Ovary (tissue), 9 donors: ENCODE data around the gene TAF13. TPM values are rescaled to one million over a fixed set of nuclear protein-coding genes. Genes with fewer than 3 reads are reported as not detected.

Experiments
- DNase-seq, 5 donors: peaks; one replicate each; pipeline ENCODE4 v3.0.0-alpha.2; 2019 to 2020
- H3K27ac ChIP-seq, 2 donors: fragments of 200-600 bp; one replicate each; pipeline versions ENCODE4 v1.5.1 to v1.8.0; 2019 to 2022
- H3K27me3 ChIP-seq: fragments of 200-600 bp; one replicate; pipeline ENCODE4 v1.8.0; 2022
- H3K36me3 ChIP-seq: fragments of 200-600 bp; sonication (generic); one replicate; pipeline ENCODE4 v1.5.1; 2019
- H3K4me1 ChIP-seq: one replicate; pipeline ENCODE4 v1.8.1; 2013; ENCODE audit warnings: mild to moderate bottlenecking, moderate library complexity; ENCODE audit not compliant: insufficient read depth
- H3K4me3 ChIP-seq: fragments of 200-600 bp; sonication (generic); one replicate; pipeline ENCODE4 v1.5.1; 2017
- H3K9me3 ChIP-seq, 2 donors: fragments of 200-600 bp in 1 of 2; sonication (generic) in 1 of 2; one replicate each; pipeline versions ENCODE4 v1.5.1 to v1.8.1; 2013 to 2019; ENCODE audit warnings: mild to moderate bottlenecking in 1 of 2, moderate library complexity in 1 of 2
- CTCF ChIP-seq, 3 donors: fragments of 450-650 bp in 2 of 3; fragments of 200-600 bp in 1 of 3; IDR thresholded peaks; one replicate each; pipeline versions ENCODE4 v1.5.1 to v1.8.0; 2016 to 2022; ENCODE audit warnings: antibody characterized with exemption in 3 of 3, mild to moderate bottlenecking in 1 of 3
- EP300 ChIP-seq: sonication (generic); formaldehyde crosslinking; IDR thresholded peaks from one replicate; pipeline ENCODE4 v1.6.1; 2017; ENCODE audit warnings: antibody characterized with exemption
- POLR2A ChIP-seq: fragments of 450-650 bp; IDR thresholded peaks from one replicate; pipeline ENCODE4 v1.6.1; 2017; ENCODE audit warnings: antibody characterized with exemption, mild to moderate bottlenecking, moderate library complexity
- WGBS, 3 donors: extraction: QIAGEN DNeasy Blood & Tissue Kit in 1 of 3; methylation state at CpG; one replicate each; pipeline versions ENCODE4 v1.1.5 to v1.1.7; 2013 to 2017; 5-methylcytosine and 5-hydroxymethylcytosine counted together
- intact Hi-C, 4 donors: fragments of 100-400 bp; cut with DNase I; formaldehyde crosslinking; loops; one replicate each; pipeline versions ENCODE4 v1.11.0 to v1.15.1; 2022 to 2023
- polyA plus RNA-seq, 2 donors: library from polyadenylated mRNA; stranded (reverse); fragments of 200-250 nt in 1 of 2; fragments of 350-450 nt in 1 of 2; fragmentation: Illumina TruSeq in 1 of 2; extraction: RNeasy Lipid Tissue Mini Kit (QIAGEN cat#74804) in 1 of 2; gene quantifications; one replicate each; pipeline ENCODE4 v1.2.3, GENCODE V29; 2013 to 2014
- total RNA-seq, 7 donors: library from RNA; depleted of rRNA in 2 of 7; stranded (reverse); fragments of >200 nt in 2 of 7; fragmentation: NEBNext Ultra II Directional in 3 of 7; extraction: Animal tissue kit (Norgen Biotek cat#: 25700) in 3 of 7; gene quantifications; one replicate each; pipeline versions ENCODE4 v1.1.0 to v1.2.4, GENCODE V29; 2016 to 2023
- donor health status: DM: no; HTN: no; CAD: no; lungs with moderate emphysema.
- donor health status: DM: no; HTN: no; CAD: no.
- donor health status: Bipolar disorder and iron deficiency.
- donor health status: DM: yes; HTN: yes; CAD: no.
- donor health status: DM: no; HTN: no; CAD: no.
- donor health status: DM: yes; HTN: yes; CAD: no.

TAF13 gene
- total and polyA plus RNA-seq, 9 donors = 6.6 to 29.2 (median 19.5) TPM

DNA sequence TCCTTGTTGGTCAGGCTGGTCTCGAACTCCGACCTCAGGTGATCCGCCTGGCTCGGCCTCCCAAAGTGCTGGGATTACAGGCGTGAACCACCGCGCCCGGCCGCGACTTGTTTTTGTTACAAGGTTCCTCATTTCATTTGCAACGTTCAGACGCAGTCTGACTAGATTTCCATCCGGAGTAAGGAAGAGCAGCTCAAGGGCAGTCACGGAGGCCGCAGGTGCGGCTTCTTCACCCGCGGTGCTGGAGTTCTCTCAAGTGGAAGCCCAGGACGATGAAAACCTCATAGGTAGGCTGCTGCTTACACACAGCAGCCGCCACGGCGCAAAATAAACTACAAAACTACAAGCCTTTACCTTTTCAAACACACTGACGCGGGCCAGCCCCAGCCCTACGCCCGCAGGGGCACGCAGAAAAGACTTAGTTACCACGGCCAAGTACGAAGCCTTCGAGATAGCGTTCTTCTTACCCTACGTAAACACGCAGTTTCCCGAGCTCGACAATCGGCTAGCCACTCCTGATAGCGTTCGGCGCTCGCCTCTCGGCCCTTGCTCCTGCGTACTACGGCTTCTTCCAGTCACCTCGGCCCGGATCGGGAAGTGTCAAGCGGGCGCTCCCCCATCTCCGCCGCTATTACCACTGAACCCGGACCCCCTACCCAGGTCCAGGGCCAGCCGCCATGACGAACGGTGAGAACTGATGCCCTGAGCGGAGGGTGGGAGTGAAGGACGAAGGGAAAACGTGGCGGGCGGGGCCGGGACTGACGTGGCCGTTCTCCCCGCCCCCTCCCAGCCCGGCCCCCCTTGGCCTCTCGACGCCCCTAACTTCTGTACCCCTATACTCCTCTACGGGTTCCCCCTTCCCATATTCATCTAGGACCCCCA, 14.6 kb upstream of the TAF13 start, which contains the start of gene TMEM167B:
Gene TMEM167B (plus strand): TSS at position 569 of the 882 bp plus-strand sequence. CDS start 109 bp downstream, at position 678.
- intact Hi-C loops = loop anchor here in 1 of 4 donors (10.0 kb wide), 1 partner anchor 136 kb away; no protein-coding TSS in a partner anchor
- H3K4me3 ChIP-seq = peak within 1 kb of the TSS; percentile 89
- no peaks in the 10 kb centered on the region for H3K9me3 ChIP-seq
- WGBS, 3 donors = 3 to 7% (median 5%) methylated on average over 67 of the region's 67 CpGs
- peak within 1 kb of the TSS; percentile 56 to 67 for H3K27ac ChIP-seq
- no peaks in the 10 kb centered on the region for H3K27me3 ChIP-seq
- no peaks in the 10 kb centered on the region for H3K36me3 ChIP-seq
- peaks cover 4% of the 10 kb centered on the region for H3K4me1 ChIP-seq
- TF ChIP-seq CTCF (IDR thresholded peaks at IDR 0.05) (no peak), EP300 (peak; percentile 9), POLR2A (peak; percentile 75)
- peak; percentile 87 to 91 (median 91) for DNase-seq

- 69 to 86% (median 79%) methylated on average over 31 of the region's 31 CpGs for WGBS, 3 donors
Observed at GRCh38 chr1:109089242-109090015, 13.6 kb upstream of the TAF13 start.

GRCh38 chr1:109084563-109085517, 9.0 kb upstream of the TAF13 start:
- peaks cover 3% of the 10 kb centered on the region for H3K4me1 ChIP-seq
- intact Hi-C loops = no loop called here
- H3K9me3 ChIP-seq = no peaks in the 10 kb centered on the region
- 84 to 88% (median 86%) methylated on average over 13 of the region's 13 CpGs for WGBS, 3 donors
- DNase-seq = no peak
- no peak overlapping the region for H3K4me3 ChIP-seq
- no peaks in the 10 kb centered on the region for H3K27me3 ChIP-seq
- H3K36me3 ChIP-seq = no peaks in the 10 kb centered on the region
- no peak overlapping the region for H3K27ac ChIP-seq
- no peak for TF ChIP-seq POLR2A
- TF ChIP-seq CTCF (IDR thresholded peaks at IDR 0.05) = no peak
- TF ChIP-seq EP300 = no peak

More at GRCh38 chr1:109089242-109090015, 13.6 kb upstream of the TAF13 start:
- DNase-seq = peak in 3 of 5 donors; percentile 27 to 55 (median 49)
- TF ChIP-seq POLR2A (no peak), CTCF (IDR thresholded peaks at IDR 0.05) (no peak), EP300 (no peak)
- Histone ChIP-seq H3K36me3 (no peaks in the 10 kb centered on the region), H3K27me3 (no peaks in the 10 kb centered on the region), H3K9me3 (no peaks in the 10 kb centered on the region), H3K27ac (no peak overlapping the region), H3K4me3 (peak overlapping the region; percentile 89), H3K4me1 (peaks cover 4% of the 10 kb centered on the region)
- intact Hi-C loops = loop anchor here in 1 of 4 donors (10.0 kb wide), 1 partner anchor 135 kb away; no protein-coding TSS in a partner anchor
